NOMO-1 (cell line): ENCODE results near the gene CGB8.
"Not testable (repeated sequence)": the region's sequence is repeated elsewhere in the genome, so short reads cannot be mapped to it uniquely, and the experiment has no call there.

Experiments
- DNase-seq, 2 experiments: peaks; one replicate each; lab custom pipeline; 2025; ENCODE audit not compliant: unreplicated experiment in 2 of 2; lab: John Stamatoyannopoulos, UW

Gene CGB8

DNA sequence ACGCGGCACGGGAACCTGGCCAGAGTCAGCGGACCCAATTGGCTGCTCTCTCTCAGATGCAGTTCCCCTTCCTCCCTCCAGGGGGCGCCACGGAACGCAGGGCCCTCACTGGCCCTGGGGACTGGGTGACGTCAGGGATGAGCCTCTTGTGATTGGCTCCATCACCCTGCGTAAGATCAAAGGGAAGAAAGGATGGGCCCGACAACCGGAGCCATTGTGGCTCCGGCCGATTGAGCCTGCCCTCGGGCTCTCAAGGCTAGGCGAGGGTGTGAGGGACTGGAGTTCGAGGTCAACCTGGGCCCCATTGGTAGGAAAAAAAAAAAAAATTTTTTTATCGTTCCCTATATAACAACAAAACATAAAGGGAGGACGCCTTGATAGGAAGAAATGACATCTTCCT, 12.1 kb downstream of the CGB8 start, which contains the start of gene CGB1:
Gene CGB1 (minus strand): TSS at position 81 of the 400 bp plus-strand sequence. CDS start 184 bp downstream, outside the sequence.
- DNase-seq, result not testable (repeated sequence)

DNA sequence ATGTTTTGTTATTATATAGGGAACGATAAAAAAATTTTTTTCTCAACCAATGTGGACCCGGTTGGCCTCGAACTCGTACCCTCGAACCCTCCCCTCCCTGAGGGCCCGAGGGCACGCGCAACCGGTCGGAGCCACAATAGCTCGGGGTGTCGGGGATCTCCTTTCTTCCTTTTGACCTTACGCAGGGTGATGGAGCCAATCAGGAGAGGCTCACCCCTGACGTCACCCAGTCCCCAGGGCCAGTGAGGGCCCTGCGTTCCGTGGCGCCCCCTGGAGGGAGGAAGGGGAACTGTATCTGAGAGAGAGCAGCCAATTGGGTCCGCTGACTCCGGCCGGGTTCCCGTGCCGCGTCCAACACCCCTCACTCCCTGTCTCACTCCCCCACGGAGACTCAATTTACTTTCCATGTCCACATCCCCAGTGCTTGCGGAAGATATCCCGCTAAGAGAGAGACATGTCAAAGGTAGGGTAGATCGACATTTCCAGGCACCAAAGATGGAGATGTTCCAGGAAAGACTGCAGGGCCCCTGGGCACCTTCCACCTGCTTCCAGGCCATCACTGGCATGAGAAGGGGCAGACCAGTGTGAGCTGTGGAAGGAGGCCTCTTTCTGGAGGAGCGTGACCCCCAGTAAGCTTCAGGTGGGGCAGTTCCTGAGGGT, 17.1 kb downstream of the CGB8 start, which contains the start of gene CGB2:
Gene CGB2 (plus strand): TSS at position 249 of the 660 bp plus-strand sequence. CDS start 206 bp downstream, at position 455.
- not testable (repeated sequence) for DNase-seq

GRCh38 chr19:49030323-49030722, 18.6 kb downstream of the CGB8 start:
- not testable (repeated sequence) for DNase-seq

DNA sequence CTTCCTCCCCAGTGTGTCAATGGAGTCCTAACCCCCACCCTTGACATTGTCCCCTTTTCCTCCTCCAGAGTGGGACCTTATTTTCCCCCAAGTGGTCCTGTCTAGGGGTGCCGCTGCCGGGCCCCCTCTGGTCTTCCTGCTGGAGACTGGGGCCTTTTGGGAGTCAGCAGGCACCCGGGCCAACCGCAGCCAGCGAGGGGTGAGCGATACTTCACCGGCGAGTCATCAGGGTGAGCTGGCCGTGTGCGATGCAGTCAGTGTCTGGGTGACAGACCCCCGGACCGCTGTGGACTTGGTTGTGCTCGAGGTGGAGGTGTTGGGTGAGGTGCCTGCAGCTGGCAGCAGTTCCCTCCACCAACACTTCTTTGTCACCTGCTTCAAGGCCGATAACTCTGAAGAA, 19.2 kb downstream of the CGB8 start:
- DNase-seq, result not testable (repeated sequence)

DNA sequence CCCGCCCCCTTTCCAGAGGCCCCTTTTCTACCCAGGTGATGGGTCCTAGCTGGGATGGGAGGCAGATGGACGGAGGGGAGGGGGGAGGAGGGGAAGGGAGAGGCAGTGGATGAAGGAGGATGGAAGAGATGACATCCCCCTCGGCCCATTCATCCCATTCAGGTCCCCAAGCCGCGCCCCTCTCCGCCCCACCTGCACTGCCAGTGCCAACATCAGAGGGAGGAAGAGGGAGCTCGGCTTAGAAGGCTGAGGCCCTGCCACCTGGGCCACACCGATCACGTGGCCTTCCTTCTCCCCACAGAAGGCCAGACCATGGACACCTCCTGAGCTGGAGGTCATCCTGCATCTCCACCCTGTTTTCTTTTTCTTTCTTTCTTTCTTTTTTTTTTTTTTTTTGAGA, 20.2 kb downstream of the CGB8 start:
- DNase-seq, result not testable (repeated sequence)

- not testable (repeated sequence) for DNase-seq
Observed at GRCh38 chr19:49025599-49025998, 23.3 kb downstream of the CGB8 start.

GRCh38 chr19:49025088-49025487, 23.8 kb downstream of the CGB8 start:
- DNase-seq, result not testable (repeated sequence)

DNA sequence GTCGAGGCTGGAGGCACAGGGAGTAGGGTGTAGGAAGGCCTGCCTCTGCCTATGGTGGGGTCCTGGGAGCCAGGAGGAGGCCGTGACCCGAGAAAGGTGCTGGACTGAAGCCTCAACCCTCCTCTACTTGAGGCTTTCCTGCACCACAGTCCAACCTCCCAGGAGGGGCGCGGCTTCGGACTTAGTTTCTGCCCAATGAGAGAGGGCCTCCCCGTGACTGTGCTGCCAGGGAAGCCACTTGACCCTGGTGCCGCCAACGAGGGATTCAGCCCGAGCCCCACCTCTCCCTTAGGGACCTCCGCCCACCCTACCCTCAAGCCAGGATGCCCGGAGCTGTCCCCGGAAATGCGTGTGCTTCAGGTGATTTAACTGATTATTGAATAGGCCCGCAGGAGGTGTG, 24.7 kb downstream of the CGB8 start, which contains the start of gene CGB3:
Gene CGB3 (minus strand): TSS at position 101 of the 400 bp plus-strand sequence. CDS start 362 bp downstream, outside the sequence.
- DNase-seq, result not testable (repeated sequence)

DNA sequence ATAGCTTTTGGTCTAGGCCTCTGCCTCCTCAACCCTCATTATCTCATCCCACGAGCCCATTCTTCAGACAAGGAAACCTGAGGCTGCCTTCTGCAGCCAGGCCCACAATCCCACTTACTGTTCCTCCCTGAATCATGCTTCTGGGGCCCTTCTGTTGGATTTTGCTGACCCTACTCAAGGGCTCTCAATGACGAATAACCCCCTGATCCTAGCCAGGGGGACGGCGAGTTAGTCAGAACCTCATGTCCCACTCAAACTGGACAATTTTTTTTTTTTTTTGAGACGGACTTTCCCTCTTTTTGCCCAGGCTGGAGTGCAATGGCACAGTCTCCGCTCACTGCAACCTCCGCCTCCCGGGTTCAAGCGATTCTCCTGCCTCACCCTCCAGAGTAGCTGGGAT, 26.8 kb downstream of the CGB8 start:
- no peak for DNase-seq

DNA sequence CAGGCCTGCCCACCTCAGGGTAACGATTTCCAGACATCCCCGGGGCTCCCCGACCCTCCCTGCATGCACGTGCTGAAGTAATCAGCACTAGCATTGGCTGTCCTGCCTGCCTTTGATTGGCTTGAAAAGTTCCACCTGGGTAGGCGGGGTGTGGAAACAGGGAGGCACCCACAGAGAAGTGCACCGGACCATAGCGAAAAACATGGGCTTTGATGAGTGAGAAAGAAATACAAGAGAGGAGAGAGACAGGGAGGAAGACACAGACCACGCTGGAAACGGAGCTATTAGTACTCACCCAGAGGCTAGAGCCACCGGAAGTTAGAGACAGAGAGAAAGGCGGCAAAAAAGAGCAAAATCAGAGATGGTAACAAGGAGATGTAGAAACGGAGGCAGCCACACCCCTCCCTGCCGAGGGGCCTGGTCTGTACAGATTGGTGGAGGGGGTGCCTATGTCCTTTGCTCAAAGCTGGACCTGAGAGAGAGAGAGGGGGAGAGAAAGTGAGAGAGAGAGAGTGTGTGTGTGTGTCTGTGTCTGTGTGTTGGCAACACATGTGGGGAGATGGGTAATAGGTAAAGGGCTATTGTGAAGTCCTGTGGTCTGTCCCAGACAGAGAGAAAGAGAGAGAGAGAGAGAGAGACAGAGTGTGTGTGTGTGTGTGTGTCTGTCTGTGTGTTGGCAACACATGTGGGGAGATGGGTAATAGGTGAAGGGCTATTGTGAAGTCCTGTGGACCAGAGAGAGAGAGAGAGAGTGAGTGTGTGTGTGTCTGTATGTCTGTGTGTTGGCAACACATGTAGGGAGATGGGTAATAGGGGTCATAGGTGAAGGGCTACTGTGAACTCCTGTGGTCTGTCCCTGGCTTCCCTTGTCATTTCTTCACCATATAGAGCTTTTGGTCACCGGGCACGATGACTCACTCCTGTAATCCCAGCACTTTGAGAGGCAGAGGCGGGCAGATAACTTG, 27.7 kb downstream of the CGB8 start:
- DNase-seq, result no peak

DNA sequence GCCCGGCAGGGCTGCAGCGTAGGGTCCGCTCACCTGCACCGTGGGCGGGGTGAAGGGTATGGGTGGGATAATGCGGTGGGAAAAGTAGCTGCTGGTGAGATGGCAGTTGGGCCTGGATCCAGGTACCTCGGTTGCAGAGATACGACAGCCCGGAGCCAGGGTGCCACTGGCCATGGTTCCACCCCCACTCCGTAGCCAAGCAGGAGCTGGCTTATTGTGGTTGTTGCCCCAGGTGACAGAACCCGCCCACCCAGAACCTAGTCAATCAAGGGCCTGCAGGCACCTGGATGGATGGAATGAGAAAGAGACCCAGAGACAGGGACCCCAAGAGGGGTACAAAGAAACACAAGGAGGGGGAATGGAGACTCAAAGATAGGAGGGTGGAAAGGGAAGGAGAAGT, 28.6 kb downstream of the CGB8 start:
- DNase-seq, result no peak

DNA sequence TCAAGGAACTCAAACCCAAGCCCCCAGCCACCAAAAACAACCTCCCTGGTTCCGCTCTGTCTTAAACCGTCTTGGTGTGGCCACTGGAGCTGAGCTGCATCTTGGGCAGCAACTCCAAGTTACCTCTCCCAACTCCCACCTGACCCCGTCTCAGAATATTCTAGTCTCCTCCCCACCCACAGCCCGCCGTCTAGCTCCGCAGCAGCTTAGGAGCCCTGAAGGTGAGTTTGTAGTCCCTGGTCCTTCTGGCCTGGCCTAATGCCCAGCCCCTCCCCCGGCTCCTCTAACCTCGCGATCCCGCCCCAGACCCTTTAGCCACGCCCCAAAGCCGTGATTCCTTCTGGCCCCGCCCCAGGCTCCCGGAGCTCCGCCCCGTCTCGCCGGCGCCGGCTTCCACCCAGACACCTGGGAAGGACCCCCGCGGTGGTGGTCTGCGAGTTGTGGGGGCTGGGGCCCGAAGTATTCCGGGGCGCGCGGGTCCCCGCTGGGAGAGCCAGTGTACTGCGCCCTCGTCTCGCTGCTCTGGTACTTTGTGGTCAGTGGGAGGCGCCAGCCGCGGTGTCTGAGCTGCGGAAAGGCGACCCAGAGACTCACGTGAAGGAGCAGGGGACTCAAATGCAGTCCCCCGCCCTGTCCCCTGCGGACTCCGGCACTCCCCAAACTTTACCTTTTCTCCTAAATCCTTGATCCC, 29.5 kb downstream of the CGB8 start:
- peak in 1 of 2 experiments; percentile 21 for DNase-seq

GRCh38 chr19:49018388-49019241, 30.3 kb downstream of the CGB8 start:
- not testable (repeated sequence) for DNase-seq

DNA sequence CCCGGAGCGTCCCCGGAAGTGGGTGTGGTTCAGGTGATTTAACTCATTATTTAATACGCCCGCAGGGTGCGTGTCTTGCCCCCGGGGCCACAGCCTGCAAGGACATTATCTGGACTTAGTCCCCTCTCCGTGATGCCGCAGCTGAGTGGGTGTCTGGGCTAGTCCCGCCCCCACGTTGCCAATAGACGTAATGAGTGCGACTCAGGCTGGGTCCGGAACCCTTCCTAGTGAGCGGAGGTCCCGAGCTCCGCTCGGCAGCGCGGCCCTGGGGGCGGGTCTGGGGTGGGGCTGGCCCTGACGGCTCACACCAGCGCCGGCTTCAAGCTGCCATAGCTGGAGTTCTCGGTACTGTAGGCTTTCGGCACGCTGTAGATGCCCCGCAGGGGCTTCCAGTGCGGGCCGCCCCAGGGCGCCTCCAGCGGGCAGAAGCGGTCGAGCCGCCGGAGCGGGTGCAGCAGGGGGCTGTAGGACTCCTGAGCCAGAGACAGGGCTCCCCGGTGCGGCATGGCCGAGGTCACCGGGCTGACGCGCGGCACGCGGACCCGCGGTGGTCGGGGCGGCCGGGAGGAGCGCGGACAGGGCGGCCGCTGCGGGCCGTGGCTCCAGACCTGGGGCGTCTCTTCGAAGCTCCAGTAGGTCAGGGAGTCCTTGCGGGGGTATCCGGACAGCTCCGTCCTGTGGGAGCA, 31.1 kb downstream of the CGB8 start:
- DNase-seq, result peak; percentile 56 to 61

DNA sequence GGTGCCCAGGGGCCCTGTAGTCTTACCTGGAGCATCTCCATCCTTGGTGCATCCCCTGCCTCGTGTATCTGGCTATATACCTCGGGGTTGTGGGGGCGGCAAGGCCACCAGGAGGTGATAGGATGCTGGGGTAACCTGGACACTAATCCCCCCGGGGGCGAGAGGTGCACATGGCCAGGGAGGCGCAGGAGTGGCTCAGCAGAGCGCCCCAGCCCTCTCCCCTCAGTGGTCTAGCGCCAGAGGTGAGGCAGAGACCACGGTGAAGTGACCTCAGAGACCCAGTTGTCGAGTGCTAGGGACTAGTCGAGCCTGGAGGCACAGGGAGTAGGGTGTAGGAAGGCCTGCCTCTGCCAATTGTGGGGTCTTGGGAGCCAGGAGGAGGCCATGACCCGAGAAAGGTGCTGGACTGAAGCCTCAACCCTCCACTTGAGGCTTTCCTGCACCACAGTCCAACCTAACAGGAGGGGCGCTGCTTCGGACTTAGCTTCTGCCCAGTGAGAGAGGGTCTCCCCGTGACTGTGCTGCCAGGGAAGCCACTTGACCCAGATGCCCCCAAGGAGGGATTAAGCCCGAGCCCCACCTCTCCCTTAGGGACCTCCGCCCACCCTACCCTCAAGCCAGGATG, 31.8 kb downstream of the CGB8 start, which contains the start of gene LHB:
Gene LHB (minus strand): TSS at position 51 of the 625 bp plus-strand sequence. CDS start 10 bp downstream, at position 41.
- DNase-seq, result no peak

- DNase-seq, result no peak
Observed at GRCh38 chr19:49016067-49016839, 32.7 kb downstream of the CGB8 start.

DNA sequence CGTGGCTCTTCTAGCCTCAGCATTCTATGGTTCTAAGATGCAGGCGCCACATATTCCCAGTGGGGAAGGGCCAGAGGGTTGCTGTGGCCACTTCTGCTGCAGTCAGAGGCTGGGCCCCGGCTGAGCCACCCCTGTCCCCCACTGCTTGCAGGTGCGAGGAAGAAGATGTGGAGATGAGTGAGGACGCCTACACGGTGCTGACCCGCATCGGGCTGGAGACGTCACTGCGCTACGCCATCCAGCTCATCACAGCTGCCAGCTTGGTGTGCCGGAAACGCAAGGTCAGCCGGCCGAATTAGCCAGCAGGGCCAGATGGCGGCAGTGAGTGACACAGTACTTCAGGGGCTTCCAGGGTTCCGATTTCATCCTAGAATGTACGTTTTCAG, 34.0 kb downstream of the CGB8 start:
- DNase-seq, result no peak
